Prostate gland (tissue), 2 donors: ENCODE measurements around the gene RNASEH2C. TPM values are rescaled to one million over a fixed set of nuclear protein-coding genes. Genes with fewer than 3 reads are reported as not detected.

Experiments used
- DNase-seq: peaks from one replicate; pipeline ENCODE4 v3.0.0-alpha.2; 2019; ENCODE audit warnings: low spot score
- H3K27ac ChIP-seq, 2 donors: fragments of 200-600 bp; sonication (generic); 2 replicates each; pipeline ENCODE4 v1.5.1; 2017 to 2019
- H3K27me3 ChIP-seq: fragments of 200-600 bp; sonication (generic); replicated peaks from 2 replicates; pipeline ENCODE4 v1.5.1; 2019; ENCODE audit not compliant: insufficient read depth
- H3K36me3 ChIP-seq, 2 donors: fragments of 200-600 bp; sonication (generic); 1 replicate in 1 of 2; 2 replicates in 1 of 2; pipeline versions ENCODE4 v1.5.1 to v1.8.1; 2017 to 2019
- H3K4me1 ChIP-seq: fragments of 200-600 bp; sonication (generic); replicated peaks from 2 replicates; pipeline ENCODE4 v1.5.1; 2019
- H3K4me3 ChIP-seq, 2 donors: fragments of 200-600 bp; sonication (generic); 2 replicates each; pipeline ENCODE4 v1.5.1; 2017 to 2019
- H3K9me3 ChIP-seq: fragments of 200-600 bp; sonication (generic); 2 replicates; pipeline ENCODE4 v1.5.1; 2017
- CTCF ChIP-seq, 4 experiments: fragments of 200-600 bp in 2 of 4; fragments of 450-650 bp in 2 of 4; sonication (generic) in 2 of 4; IDR thresholded peaks; 1 replicate in 3 of 4; 2 replicates in 1 of 4; pipeline ENCODE4 v1.5.1; 2016 to 2019; ENCODE audit warnings: antibody characterized with exemption in 4 of 4, mild to moderate bottlenecking in 2 of 4, moderate library complexity in 2 of 4
- POLR2A ChIP-seq: fragments of 450-650 bp; IDR thresholded peaks from one replicate; pipeline ENCODE4 v1.6.1; 2016; ENCODE audit warnings: antibody characterized with exemption, mild to moderate bottlenecking
- POLR2AphosphoS5 ChIP-seq: sonication (generic); formaldehyde crosslinking; IDR thresholded peaks from one replicate; pipeline ENCODE4 v1.6.1; 2017; ENCODE audit warnings: antibody characterized with exemption
- WGBS: methylation state at CpG from one replicate; pipeline ENCODE4 v1.1.5; 2018; 5-methylcytosine and 5-hydroxymethylcytosine counted together
- intact Hi-C: fragments of 100-400 bp; cut with DNase I; formaldehyde crosslinking; loops from one replicate; pipeline ENCODE4 v1.14.2; 2022
- total RNA-seq, 2 donors: library from RNA; depleted of rRNA; stranded (reverse); fragments of >200 nt; gene quantifications; one replicate each; pipeline ENCODE4 v1.1.0, GENCODE V29; 2016

The RNASEH2C gene
- total RNA-seq, 2 donors from 2014 or later, result 78.0 to 166 TPM

DNA sequence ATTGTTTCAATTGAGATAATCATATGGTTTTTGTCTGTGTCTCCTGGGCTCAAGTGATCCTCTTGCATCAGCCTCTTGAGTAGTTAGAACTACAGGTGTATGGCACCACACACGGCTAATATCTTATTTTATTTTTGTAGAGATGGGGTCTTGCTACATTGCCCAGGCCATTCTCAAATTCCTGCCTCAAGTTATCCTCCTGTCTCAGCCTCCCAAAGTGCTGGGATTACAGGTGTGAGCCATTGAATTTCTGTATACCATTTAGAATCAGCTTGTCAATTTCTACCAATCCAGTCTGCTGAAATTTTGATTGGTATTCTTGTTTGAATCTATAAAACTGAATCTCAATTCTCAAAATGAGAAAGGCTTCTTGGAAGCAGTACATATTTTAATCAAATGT lies 18.9 kb downstream of the RNASEH2C start:
- intact Hi-C loops, result loop anchor here (10.0 kb wide), 1 partner anchor 283 kb away; no protein-coding TSS in a partner anchor
- WGBS, result 91% methylated on average over 1 of the region's 1 CpG
- H3K9me3 ChIP-seq, result no peaks in the 10 kb centered on the region
- no peak for DNase-seq
- H3K4me3 ChIP-seq, result no peak overlapping the region
- no peaks in the 10 kb centered on the region for H3K27me3 ChIP-seq
- no peak for TF ChIP-seq POLR2A
- TF ChIP-seq CTCF (IDR thresholded peaks at IDR 0.05), result no peak
- TF ChIP-seq POLR2AphosphoS5, result no peak
- H3K36me3 ChIP-seq, result no peaks in the 10 kb centered on the region
- H3K27ac ChIP-seq, result no peak overlapping the region
- no peaks in the 10 kb centered on the region for H3K4me1 ChIP-seq

- no peak for DNase-seq
- intact Hi-C loops, result loop anchor here (10.0 kb wide), 1 partner anchor 284 kb away; no protein-coding TSS in a partner anchor
- Histone ChIP-seq H3K27ac (no peak overlapping the region), H3K9me3 (no peaks in the 10 kb centered on the region), H3K4me3 (no peak overlapping the region), H3K27me3 (no peaks in the 10 kb centered on the region), H3K4me1 (peaks cover 3% of the 10 kb centered on the region), H3K36me3 (no peaks in the 10 kb centered on the region)
- TF ChIP-seq POLR2AphosphoS5 (no peak), POLR2A (no peak), CTCF (IDR thresholded peaks at IDR 0.05) (no peak)
- WGBS, result 81% methylated on average over 3 of the region's 3 CpGs
These were observed 20.2 kb downstream of the RNASEH2C start for GRCh38 chr11:65700399-65700798.

DNA sequence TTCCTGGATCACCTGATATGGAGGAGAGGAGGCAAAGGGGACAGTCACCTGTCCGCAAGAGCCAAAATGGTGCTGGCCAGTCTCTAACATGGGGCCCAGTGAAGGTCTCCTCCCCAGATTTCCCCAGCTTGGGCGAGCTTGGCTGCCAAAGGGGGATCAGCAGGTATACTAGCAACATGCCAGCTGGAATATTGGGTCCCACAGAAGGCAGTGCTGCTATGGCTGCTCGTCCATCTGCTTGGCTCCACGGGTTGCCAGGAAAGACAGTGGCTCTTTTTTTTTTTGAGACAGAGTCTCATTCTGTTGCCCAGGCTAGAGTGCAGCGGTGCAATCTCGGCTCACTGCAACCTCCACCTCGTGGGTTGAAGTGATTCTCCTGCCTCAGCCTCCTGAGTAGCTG lies 21.3 kb downstream of the RNASEH2C start:
- no peaks in the 10 kb centered on the region for H3K9me3 ChIP-seq
- WGBS, result 80% methylated on average over 7 of the region's 7 CpGs
- H3K36me3 ChIP-seq, result no peaks in the 10 kb centered on the region
- no peak for DNase-seq
- no peak overlapping the region for H3K4me3 ChIP-seq
- intact Hi-C loops, result no loop called here
- TF ChIP-seq POLR2AphosphoS5 (no peak), POLR2A (no peak), CTCF (IDR thresholded peaks at IDR 0.05) (no peak)
- no peak overlapping the region for H3K27ac ChIP-seq
- peaks cover 7% of the 10 kb centered on the region for H3K4me1 ChIP-seq
- H3K27me3 ChIP-seq, result no peaks in the 10 kb centered on the region

DNA sequence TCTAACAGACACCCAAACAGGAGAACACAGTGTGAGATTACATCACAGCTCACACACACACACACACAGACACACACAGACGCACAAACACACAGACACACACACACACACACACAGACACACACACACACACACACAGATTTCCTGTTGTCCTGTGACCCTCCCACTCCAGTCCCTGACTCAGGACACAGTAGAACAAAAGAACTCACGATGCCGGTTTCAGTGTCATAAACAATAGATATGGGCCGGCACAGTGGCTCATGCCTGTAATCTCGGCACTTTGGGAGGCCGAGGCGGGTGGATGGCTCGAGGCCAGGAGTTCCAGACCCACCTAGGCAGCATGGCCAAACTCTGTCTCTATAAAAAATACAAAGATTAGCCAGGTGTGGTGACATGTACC lies 22.4 kb downstream of the RNASEH2C start:
- intact Hi-C loops, result no loop called here
- Histone ChIP-seq H3K27me3 (no peaks in the 10 kb centered on the region), H3K36me3 (no peaks in the 10 kb centered on the region), H3K4me3 (no peak overlapping the region), H3K27ac (no peak overlapping the region), H3K4me1 (peaks cover 7% of the 10 kb centered on the region), H3K9me3 (no peaks in the 10 kb centered on the region)
- WGBS, result 42% methylated on average over 8 of the region's 8 CpGs
- TF ChIP-seq POLR2AphosphoS5 (no peak), CTCF (IDR thresholded peaks at IDR 0.05) (no peak), POLR2A (no peak)
- no peak for DNase-seq

GRCh38 chr11:65696802-65697552 lies 23.6 kb downstream of the RNASEH2C start:
- peaks cover 7% of the 10 kb centered on the region for H3K4me1 ChIP-seq
- 94% methylated on average over 5 of the region's 5 CpGs for WGBS
- H3K27me3 ChIP-seq, result no peaks in the 10 kb centered on the region
- DNase-seq, result no peak
- intact Hi-C loops, result no loop called here
- no peaks in the 10 kb centered on the region for H3K9me3 ChIP-seq
- no peak for TF ChIP-seq POLR2AphosphoS5
- H3K27ac ChIP-seq, result no peak overlapping the region
- no peak overlapping the region for H3K4me3 ChIP-seq
- no peaks in the 10 kb centered on the region for H3K36me3 ChIP-seq
